CMK (cell line): ENCODE data around the gene ERN2.
"Not testable (repeated sequence)": the region's sequence is repeated elsewhere in the genome, so short reads cannot be mapped to it uniquely, and the experiment has no call there.

ENCODE experiments used
- DNase-seq: peaks from one replicate; pipeline ENCODE4 v3.0.0-alpha.2; 2010; ENCODE audit warnings: low read depth

Gene ERN2

GRCh38 chr16:23722613-23723240, 9.7 kb upstream of the ERN2 start:
- DNase-seq, result not testable (repeated sequence)

DNA sequence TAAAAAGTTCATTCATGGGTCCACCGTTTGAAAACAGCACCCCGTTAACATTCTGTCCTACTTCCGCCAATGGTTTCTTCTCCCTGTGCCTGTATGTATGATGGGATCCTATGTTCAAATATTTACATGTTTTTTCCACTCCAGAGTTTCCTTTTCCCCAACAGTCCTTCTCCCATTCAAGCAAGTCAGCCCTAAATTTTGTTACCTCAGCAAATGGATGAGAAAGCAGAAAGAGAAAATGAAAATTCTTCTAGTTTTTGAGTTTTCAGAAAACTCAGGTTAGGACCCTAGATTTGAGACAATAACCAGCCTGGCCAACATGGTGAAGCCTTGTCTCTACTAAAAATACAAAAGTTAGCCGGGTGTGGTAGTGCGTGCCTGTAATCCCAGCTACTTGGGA, 3.5 kb upstream of the ERN2 start:
- no peak for DNase-seq

DNA sequence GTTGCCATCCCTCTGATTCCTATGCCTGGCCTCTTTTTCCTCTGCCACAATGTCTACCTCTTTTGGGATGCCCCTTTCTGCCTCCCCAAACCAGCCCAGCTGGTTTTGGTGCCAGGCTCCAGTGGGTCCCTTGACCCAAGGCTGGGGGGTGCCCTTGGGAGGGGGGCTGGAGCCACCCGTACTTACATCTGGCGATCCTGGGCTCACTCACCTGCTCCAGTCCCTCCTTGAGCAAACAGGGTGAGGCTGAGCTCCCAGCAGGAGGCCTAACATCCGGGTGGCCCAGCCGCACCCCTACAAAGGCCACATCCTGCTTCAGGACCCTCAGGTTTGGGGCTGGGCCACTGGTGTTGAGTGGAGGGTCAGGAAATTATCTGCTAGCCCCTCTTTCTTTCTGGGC, 1.2 kb downstream of the ERN2 start:
- DNase-seq, result no peak

- no peak for DNase-seq
Observed at GRCh38 chr16:23710504-23710903, 2.5 kb downstream of the ERN2 start.

- no peak for DNase-seq
Observed at GRCh38 chr16:23710008-23710407, 3.0 kb downstream of the ERN2 start.

GRCh38 chr16:23709536-23709935, 3.5 kb downstream of the ERN2 start:
- no peak for DNase-seq

- no peak for DNase-seq
Observed at GRCh38 chr16:23706439-23706838, 6.6 kb downstream of the ERN2 start.

DNA sequence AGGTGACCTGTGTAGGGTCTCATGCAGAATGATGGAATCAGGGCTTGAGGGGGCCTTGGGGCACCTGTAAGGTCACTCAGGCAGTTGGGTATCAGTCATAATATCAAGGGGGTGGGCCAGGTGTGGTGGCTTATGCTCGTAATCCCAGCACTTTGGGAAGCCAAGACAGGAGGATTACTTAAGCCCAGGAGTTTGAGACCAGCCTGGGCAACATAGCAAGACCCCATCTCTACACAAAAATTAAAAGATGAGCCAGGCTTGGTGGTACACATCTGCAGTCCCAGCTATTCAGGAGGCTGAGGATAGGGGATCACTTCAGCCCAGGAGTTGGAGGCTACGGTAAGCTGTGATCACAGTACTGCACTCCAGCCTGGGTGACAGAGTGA, 7.5 kb downstream of the ERN2 start:
- no peak for DNase-seq

DNA sequence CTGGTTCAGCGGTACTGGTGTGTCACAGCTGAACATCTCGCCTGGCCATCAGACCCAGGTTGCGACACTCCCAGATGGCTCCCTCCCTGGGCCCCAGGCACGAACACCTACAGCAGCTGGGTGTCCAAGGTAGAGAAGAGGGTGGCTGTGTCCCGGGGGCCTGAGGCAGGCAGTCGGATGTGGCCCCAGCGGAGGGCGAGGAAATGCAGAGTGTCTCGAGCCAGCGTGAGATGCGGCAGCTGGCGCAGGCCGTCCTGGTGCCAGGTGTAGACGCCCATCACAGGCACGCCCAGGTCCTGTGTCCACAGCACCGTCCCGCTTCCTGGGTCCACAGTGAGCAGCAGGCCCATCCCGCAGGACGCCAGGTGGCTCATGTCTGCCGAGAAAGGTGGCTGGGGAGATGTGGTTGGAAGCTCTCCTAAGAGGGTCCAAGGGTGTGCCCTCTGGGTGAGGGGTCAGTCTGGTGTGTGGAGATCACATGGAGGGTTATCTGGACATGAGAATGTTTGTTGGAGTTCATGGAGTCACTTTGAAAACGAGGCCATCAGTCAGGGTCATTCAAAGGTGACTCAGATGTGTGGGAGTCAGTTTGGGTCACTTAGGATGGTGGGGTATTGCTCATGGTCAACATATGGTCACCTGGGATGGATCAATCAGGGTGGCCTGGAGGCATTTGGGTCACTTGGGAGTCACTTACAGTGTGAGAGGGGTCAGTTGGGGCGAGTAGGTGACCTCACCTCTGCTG, 8.1 kb downstream of the ERN2 start:
- no peak for DNase-seq

- no peak for DNase-seq
Observed at GRCh38 chr16:23702951-23703350, 10.1 kb downstream of the ERN2 start.

- DNase-seq, result no peak
Observed at GRCh38 chr16:23701045-23701444, 12.0 kb downstream of the ERN2 start.

DNA sequence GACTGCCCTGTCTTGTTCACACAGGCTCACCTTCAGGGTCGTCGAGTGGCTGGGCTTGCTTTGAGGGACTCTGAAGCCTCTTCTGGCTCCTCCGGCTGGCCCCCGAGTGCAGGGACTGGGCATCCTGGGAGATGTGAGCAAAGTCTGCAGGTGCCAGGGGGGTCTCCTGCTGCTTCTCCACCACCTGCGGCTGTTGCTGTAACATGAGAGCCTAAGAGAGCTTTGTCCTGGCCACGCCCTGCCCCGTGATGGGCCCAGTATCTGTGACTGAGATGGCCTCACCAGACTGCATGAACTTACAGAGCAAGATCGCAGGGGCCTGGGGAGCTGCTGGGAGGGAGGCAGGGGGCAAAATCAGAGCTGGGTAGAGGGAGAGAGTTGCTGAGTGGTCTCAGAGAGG, 12.5 kb downstream of the ERN2 start:
- no peak for DNase-seq

GRCh38 chr16:23700093-23700492, 12.9 kb downstream of the ERN2 start:
- DNase-seq, result no peak

DNA sequence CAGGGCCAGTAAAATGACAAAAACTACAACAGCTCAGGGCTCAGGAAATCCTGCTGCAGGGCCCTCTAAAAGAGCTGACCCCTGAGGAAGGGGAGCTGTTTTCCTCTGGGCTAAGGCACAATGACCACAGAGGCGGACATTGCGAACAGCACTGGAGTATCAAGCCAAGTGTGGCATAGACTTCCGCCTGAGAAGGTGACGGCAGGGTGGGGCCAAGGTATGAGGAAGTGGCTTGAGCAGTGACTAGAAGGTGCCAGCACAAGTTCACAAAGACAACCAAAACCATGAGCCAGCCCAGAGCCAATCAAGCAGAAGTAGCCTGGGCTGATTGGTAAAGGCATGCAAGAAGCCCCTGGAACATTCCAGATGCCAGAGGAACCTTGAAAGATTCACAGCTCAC, 13.9 kb downstream of the ERN2 start:
- no peak for DNase-seq

GRCh38 chr16:23695756-23696155, 17.3 kb downstream of the ERN2 start:
- no peak for DNase-seq

DNA sequence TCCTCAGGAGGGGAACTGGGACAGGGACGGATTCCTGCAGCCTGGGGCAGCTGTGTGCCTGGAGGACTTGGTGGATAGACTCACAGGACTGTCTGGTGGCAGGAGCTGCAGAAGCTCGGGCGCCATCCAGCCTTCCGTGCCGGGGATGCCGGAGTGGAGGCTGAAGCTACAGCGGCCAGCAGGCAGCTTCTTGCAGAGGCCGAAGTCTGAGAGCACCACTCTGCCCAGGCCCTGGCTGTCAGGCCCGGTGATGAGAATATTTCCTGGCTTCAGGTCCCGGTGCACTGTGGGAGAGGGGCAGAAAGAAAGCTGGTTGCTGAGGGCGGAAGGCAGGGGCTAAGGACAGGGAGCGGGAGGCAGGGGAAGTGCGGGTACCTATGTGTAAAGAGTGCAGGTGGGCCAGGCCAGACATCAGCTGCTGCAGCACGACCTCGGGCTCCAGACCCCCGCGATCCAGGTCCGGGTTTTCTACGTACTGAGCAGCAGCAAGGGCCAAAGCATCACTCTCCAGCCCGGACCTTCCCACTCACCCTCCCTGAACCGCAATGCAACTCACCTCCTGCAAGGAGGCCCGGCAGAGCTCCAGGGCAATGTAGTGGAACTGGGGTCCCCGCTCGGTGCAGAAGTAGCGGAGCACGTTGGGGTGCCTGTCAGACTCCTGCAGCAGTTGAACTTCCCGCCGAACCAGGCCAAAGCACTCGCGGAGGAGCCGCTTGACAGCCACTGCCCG, 18.2 kb downstream of the ERN2 start:
- no peak for DNase-seq

DNA sequence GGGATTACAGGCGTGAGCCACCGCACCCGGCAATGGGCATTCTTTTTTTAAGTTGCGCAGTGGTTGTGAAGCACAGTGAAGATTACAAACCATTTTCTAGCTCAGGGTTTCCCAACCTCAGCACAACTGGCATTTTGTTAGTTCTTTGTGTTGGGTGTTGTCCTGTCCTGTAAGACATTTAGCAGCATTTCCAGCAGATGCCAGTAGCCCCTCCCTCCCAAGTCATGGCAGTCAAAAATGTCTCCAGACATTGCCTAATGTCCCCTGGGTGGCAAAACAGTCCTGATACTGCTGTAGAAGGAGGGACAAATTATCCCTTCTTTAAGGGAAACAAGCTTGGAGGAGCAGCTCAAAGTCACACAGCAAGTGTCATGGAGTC, 18.8 kb downstream of the ERN2 start:
- no peak for DNase-seq

GRCh38 chr16:23692190-23692837, 20.7 kb downstream of the ERN2 start:
- DNase-seq, result no peak

- DNase-seq, result no peak
Observed at GRCh38 chr16:23691483-23692189, 21.4 kb downstream of the ERN2 start.

DNA sequence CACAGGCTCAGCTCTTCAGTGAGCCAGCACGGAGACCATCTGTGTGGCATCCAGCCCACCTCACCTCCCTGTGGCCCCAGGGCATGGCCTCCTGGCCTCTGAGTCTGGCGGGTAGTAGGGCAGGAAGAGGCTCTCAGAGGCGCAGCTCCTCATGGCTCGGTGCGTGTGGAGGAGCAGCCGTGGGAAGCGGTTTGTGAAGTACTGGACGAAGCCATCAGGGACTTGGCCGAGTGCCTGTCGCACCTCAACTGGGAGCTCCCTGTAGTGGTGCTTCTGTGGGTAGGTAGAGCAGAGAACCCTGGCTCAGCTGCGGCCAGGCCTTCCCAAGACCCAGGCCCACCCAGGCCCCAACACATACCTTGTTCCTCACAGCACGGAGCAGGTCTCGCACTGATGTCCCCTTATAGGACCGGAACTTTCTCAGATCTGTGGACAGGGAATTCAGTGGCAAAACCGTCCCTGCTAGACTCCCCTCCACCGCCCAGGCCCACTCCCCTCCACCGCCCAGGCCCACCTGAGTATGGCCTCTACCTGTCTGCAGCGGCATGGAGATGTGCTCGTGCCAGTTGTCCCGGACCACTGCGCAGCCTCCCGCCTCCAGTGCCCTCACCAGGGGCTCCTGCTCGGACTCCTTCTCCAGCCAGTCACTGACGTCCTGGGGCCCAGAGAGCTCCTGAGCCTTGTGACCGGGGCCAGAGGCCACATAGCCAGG, 22.1 kb downstream of the ERN2 start:
- DNase-seq, result no peak

GRCh38 chr16:23689442-23690187, 23.4 kb downstream of the ERN2 start:
- no peak for DNase-seq
